Lung (tissue), 12 donors: Measurements from ENCODE around the gene UBXN10. TPM values are rescaled to one million over a fixed set of nuclear protein-coding genes. Genes with fewer than 3 reads are reported as not detected.

ENCODE experiments used
- ATAC-seq: fragments of 200-7000 bp; cut with Tn5 transposase; one replicate; pipeline ENCODE4 v1.9.1; 2020; ENCODE audit warnings: moderate number of reproducible peaks; ENCODE audit not compliant: insufficient read depth, low FRiP score
- DNase-seq, 3 donors: peaks; one replicate each; pipeline ENCODE4 v3.0.0-alpha.2; 2013 to 2017
- H3K27ac ChIP-seq, 2 donors: one replicate each; pipeline ENCODE4 v1.5.1; 2013; ENCODE audit warnings: mild to moderate bottlenecking in 2 of 2, moderate library complexity in 2 of 2, control low read depth in 1 of 2, inconsistent platforms in 1 of 2, low read depth in 1 of 2, low read length in 1 of 2
- H3K27me3 ChIP-seq, 3 donors: one replicate each; pipeline ENCODE4 v1.5.1; 2013; ENCODE audit warnings: low read length in 2 of 3; ENCODE audit not compliant: control insufficient read depth in 3 of 3, insufficient read depth in 3 of 3
- H3K36me3 ChIP-seq, 4 donors: one replicate each; pipeline ENCODE4 v1.5.1; 2013; ENCODE audit warnings: low read length in 4 of 4, mild to moderate bottlenecking in 1 of 4, moderate library complexity in 1 of 4; ENCODE audit not compliant: control insufficient read depth in 4 of 4, insufficient read depth in 4 of 4
- H3K4me1 ChIP-seq, 5 donors: one replicate each; pipeline ENCODE4 v1.5.1; 2013; ENCODE audit warnings: low read length in 5 of 5, mild to moderate bottlenecking in 2 of 5, moderate library complexity in 1 of 5; ENCODE audit not compliant: control insufficient read depth in 5 of 5, insufficient read depth in 5 of 5
- H3K4me3 ChIP-seq: one replicate; pipeline ENCODE4 v1.5.1; 2013; ENCODE audit warnings: mild to moderate bottlenecking, control low read depth, moderate library complexity
- H3K9ac ChIP-seq, 2 donors: one replicate each; pipeline ENCODE4 v1.5.1; 2013; ENCODE audit warnings: low read length in 2 of 2, control low read depth in 1 of 2; ENCODE audit not compliant: insufficient read depth in 1 of 2
- H3K9me3 ChIP-seq, 4 donors: one replicate each; pipeline ENCODE4 v1.5.1; 2013; ENCODE audit warnings: low read length in 3 of 4, mild to moderate bottlenecking in 1 of 4, moderate library complexity in 1 of 4; ENCODE audit not compliant: control insufficient read depth in 4 of 4, insufficient read depth in 3 of 4
- WGBS, 2 donors: extraction: QIAGEN DNeasy Blood & Tissue Kit; methylation state at CpG; one replicate each; pipeline ENCODE4 v1.1.7; 2013; 5-methylcytosine and 5-hydroxymethylcytosine counted together
- polyA plus RNA-seq, 2 donors: library from polyadenylated mRNA; stranded (reverse); fragments of 200-250 nt; gene quantifications; one replicate each; pipeline ENCODE4 v1.2.1, GENCODE V29; 2013
- total RNA-seq, 2 donors: library from RNA; depleted of rRNA in 1 of 2; stranded (reverse); fragments of >200 nt in 1 of 2; gene quantifications; one replicate each; pipeline ENCODE4 v1.2.1, GENCODE V29; 2014 to 2021
- TF ChIP-seq, protein P1 (sequence below): IDR thresholded peaks from 2 replicates; pipeline ENCODE4 v1.5.1; 2012; ENCODE audit warnings: mild to moderate bottlenecking; ENCODE audit errors: control extremely low read depth, extremely low read depth
- donor health status: control.
- donor health status: control.
- donor health status: Bipolar disorder and iron deficiency.
- donor health status: healthy.
- donor health status: DM: yes; HTN: yes; CAD: no.

The UBXN10 gene
- total and polyA plus RNA-seq, 4 donors = 2.5 to 19.7 (median 12.3) TPM

DNA sequence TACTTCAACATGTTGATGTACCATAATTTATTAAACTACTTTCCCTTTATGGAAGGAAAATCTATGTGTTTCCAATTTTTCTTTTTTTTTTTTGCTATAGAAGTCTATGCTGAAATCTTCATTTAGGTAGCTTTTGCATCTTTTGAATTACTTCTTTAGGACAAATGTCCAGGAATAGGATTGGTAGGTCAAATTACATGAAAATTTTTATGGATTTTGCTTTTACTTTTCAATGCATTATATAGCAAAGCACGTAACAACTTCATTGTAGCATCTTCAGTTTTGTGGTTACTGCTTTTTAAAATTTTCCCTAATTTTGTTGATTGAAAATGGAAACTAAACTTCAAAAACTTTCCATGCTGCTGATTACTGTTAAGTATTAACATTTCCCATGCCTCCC is 12.4 kb downstream of the UBXN10 start:
- Histone ChIP-seq H3K36me3 (no peaks in the 10 kb centered on the region), H3K4me3 (no peak overlapping the region), H3K27me3 (peaks cover 0 to 20% (median 0%) of the 10 kb centered on the region in 3 donors), H3K27ac (no peak overlapping the region), H3K9me3 (no peaks in the 10 kb centered on the region), H3K4me1 (peaks cover 0 to 10% (median 0%) of the 10 kb centered on the region in 5 donors), H3K9ac (no peak overlapping the region)
- DNase-seq (no peak), ATAC-seq (no peak)
- TF ChIP-seq, protein P1, sequence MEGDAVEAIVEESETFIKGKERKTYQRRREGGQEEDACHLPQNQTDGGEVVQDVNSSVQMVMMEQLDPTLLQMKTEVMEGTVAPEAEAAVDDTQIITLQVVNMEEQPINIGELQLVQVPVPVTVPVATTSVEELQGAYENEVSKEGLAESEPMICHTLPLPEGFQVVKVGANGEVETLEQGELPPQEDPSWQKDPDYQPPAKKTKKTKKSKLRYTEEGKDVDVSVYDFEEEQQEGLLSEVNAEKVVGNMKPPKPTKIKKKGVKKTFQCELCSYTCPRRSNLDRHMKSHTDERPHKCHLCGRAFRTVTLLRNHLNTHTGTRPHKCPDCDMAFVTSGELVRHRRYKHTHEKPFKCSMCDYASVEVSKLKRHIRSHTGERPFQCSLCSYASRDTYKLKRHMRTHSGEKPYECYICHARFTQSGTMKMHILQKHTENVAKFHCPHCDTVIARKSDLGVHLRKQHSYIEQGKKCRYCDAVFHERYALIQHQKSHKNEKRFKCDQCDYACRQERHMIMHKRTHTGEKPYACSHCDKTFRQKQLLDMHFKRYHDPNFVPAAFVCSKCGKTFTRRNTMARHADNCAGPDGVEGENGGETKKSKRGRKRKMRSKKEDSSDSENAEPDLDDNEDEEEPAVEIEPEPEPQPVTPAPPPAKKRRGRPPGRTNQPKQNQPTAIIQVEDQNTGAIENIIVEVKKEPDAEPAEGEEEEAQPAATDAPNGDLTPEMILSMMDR = no peak
- 45 to 88% methylated on average over 1 of the region's 1 CpG for WGBS, 2 donors

DNA sequence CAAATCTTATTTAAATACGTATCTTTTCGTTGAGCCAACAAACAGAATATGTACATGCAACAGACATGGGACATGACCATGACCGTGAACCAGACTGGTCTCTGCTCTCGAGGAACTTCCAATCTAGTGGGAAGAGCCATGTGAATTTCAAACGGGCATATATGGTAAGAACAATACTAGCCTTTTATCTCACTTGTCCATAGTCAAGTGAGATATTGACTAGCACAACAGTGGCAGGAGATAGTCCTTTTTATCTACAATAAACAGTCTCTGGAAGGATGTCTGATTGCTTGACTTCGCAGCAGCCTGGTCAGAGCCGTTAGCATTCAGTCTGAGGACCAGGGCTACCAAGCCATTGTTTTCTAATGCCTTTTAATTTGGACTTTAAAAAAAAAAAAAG is 13.0 kb downstream of the UBXN10 start:
- 53 to 63% methylated on average over 7 of the region's 7 CpGs for WGBS, 2 donors
- DNase-seq (no peak), ATAC-seq (no peak)
- no peak overlapping the region for H3K9ac ChIP-seq
- H3K36me3 ChIP-seq = no peaks in the 10 kb centered on the region
- peaks cover 0 to 20% (median 0%) of the 10 kb centered on the region in 3 donors for H3K27me3 ChIP-seq
- TF ChIP-seq, protein P1 = no peak
- no peak overlapping the region for H3K4me3 ChIP-seq
- H3K9me3 ChIP-seq = peaks cover 0 to 2% (median 0%) of the 10 kb centered on the region in 4 donors
- no peak overlapping the region for H3K27ac ChIP-seq
- peaks cover 0 to 10% (median 0%) of the 10 kb centered on the region in 5 donors for H3K4me1 ChIP-seq

DNA sequence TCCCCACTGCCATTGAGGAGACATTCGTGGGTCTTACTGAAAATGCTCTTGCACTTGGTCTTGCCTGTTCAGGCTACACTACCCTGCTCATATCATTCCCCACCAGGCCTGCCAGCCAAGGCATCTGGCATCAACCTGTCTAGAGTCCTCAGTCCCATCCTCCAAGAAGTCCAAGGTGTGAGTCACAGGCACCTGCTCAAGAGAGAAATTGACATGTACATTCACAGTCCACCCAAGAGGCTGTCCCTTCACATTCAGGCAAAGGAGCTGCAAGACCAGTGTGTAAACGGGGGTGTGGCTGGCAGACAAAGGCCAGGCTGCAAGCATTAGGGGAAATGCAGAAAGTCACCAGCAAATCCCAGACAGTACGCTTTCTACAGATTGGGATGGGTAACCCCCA is 13.5 kb downstream of the UBXN10 start:
- no peak overlapping the region for H3K27ac ChIP-seq
- no peak for DNase-seq
- ATAC-seq = no peak
- H3K4me3 ChIP-seq = no peak overlapping the region
- TF ChIP-seq, protein P1 = no peak
- no peaks in the 10 kb centered on the region for H3K36me3 ChIP-seq
- H3K9ac ChIP-seq = no peak overlapping the region
- H3K9me3 ChIP-seq = peaks cover 0 to 2% (median 0%) of the 10 kb centered on the region in 4 donors
- peaks cover 0 to 20% (median 0%) of the 10 kb centered on the region in 3 donors for H3K27me3 ChIP-seq
- H3K4me1 ChIP-seq = peaks cover 0 to 7% (median 0%) of the 10 kb centered on the region in 5 donors
- 37 to 48% methylated on average over 3 of the region's 3 CpGs for WGBS, 2 donors

DNA sequence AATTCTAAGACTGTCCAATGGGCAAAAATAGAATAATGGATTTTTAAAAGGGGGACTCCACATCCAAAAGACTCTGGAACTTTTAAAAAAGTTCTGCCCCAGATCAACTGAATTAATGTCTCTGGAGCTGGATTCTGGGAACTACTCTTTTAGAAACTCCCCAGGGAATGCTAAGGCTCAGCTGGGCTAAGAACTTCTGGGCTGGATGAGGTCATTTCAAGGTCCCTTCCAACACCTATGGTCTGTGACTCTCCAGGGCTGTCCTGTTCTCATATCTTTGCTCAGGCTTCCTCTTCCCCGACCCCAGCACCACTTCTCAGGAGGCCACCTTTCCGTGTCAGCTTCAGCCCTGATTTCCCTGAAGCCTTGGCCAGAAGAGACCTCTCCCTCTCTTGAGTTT is 13.9 kb downstream of the UBXN10 start:
- no peaks in the 10 kb centered on the region for H3K36me3 ChIP-seq
- DNase-seq (no peak), ATAC-seq (no peak)
- H3K27me3 ChIP-seq = peaks cover 0 to 20% (median 0%) of the 10 kb centered on the region in 3 donors
- no peak overlapping the region for H3K4me3 ChIP-seq
- H3K9ac ChIP-seq = no peak overlapping the region
- H3K4me1 ChIP-seq = peaks cover 0 to 3% (median 0%) of the 10 kb centered on the region in 5 donors
- peaks cover 0 to 2% (median 0%) of the 10 kb centered on the region in 4 donors for H3K9me3 ChIP-seq
- no peak overlapping the region for H3K27ac ChIP-seq
- 53 to 59% methylated on average over 2 of the region's 2 CpGs for WGBS, 2 donors
- TF ChIP-seq, protein P1 = no peak
